ENCODE measurements around the gene CALN1. TPM values are rescaled to one million over a fixed set of nuclear protein-coding genes. Genes with fewer than 3 reads are reported as not detected.

CALN1 gene
- polyA plus RNA-seq, 4 donors = under 0.01 to 0.07 (median 0.06) TPM; not detected in 1

GRCh38 chr7:72334066-72334465 lies 78.1 kb downstream of the CALN1 start:
- peaks cover 0 to 5% of the 10 kb centered on the region in 2 donors for H3K9me3 ChIP-seq (ENCODE audit: control insufficient read depth in 2 of 2, insufficient read depth in 1 of 2, low read depth in 1 of 2, low read length in 1 of 2)
- no peak overlapping the region for H3K27ac ChIP-seq (ENCODE audit: low read depth in 1 of 3, low read length in 2 of 3)
- H3K27me3 ChIP-seq (ENCODE audit: control insufficient read depth in 3 of 3, insufficient read depth in 3 of 3, low read length in 3 of 3) = peaks cover 6 to 36% (median 18%) of the 10 kb centered on the region in 3 donors
- H3K36me3 ChIP-seq (ENCODE audit: control insufficient read depth in 3 of 3, insufficient read depth in 2 of 3, low read depth in 1 of 3, low read length in 3 of 3) = no peaks in the 10 kb centered on the region
- H3K4me1 ChIP-seq (ENCODE audit: control insufficient read depth in 3 of 3, insufficient read depth in 2 of 3, low read depth in 1 of 3, low read length in 2 of 3) = no peaks in the 10 kb centered on the region
- no peak for DNase-seq
- no peak for FAIRE-seq
- H3K4me3 ChIP-seq (ENCODE audit: low read depth in 1 of 3, low read length in 3 of 3) = no peak overlapping the region
- 33 to 40% (median 39%) methylated on average over 6 of the region's 6 CpGs for WGBS, 3 donors

GRCh38 chr7:72326811-72327210 lies 85.3 kb downstream of the CALN1 start:
- DNase-seq = no peak

DNA sequence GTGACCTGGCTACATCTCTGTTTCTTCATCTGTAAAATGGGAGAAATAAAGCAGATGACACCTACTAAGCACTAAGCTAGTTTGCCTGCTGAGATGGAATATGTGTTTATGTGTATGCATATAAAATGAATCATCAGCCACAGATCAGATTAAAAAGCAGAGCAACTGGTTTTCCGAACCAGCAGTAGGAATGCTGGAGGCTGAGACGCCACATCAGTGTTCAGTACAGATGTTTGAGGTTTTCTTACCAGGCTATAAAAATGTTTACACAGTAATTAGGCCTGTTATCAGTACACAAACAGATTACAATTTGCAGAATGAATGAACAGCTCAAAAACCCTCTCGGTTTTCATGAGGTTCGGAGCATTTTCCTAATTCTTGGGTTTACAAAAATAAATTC lies 85.8 kb downstream of the CALN1 start:
- no peak overlapping the region for H3K4me3 ChIP-seq (ENCODE audit: low read depth in 1 of 3, low read length in 3 of 3)
- FAIRE-seq (no peak), DNase-seq (no peak)
- 26 to 56% (median 37%) methylated on average over 4 of the region's 4 CpGs for WGBS, 3 donors
- no peak overlapping the region for H3K27ac ChIP-seq (ENCODE audit: low read depth in 1 of 3, low read length in 2 of 3)
- H3K9me3 ChIP-seq (ENCODE audit: control insufficient read depth in 2 of 2, insufficient read depth in 1 of 2, low read depth in 1 of 2, low read length in 1 of 2) = no peaks in the 10 kb centered on the region
- H3K27me3 ChIP-seq (ENCODE audit: control insufficient read depth in 3 of 3, insufficient read depth in 3 of 3, low read length in 3 of 3) = no peaks in the 10 kb centered on the region
- H3K36me3 ChIP-seq (ENCODE audit: control insufficient read depth in 3 of 3, insufficient read depth in 2 of 3, low read depth in 1 of 3, low read length in 3 of 3) = no peaks in the 10 kb centered on the region
- H3K4me1 ChIP-seq (ENCODE audit: control insufficient read depth in 3 of 3, insufficient read depth in 2 of 3, low read depth in 1 of 3, low read length in 2 of 3) = no peaks in the 10 kb centered on the region

More at GRCh38 chr7:72326811-72327210, 85.3 kb downstream of the CALN1 start:
- no peaks in the 10 kb centered on the region for H3K4me1 ChIP-seq (ENCODE audit: control insufficient read depth in 3 of 3, insufficient read depth in 2 of 3, low read depth in 1 of 3, low read length in 2 of 3)
- H3K9me3 ChIP-seq (ENCODE audit: control insufficient read depth in 2 of 2, insufficient read depth in 1 of 2, low read depth in 1 of 2, low read length in 1 of 2) = no peaks in the 10 kb centered on the region
- no peaks in the 10 kb centered on the region for H3K36me3 ChIP-seq (ENCODE audit: control insufficient read depth in 3 of 3, insufficient read depth in 2 of 3, low read depth in 1 of 3, low read length in 3 of 3)
- no peak overlapping the region for H3K27ac ChIP-seq (ENCODE audit: low read depth in 1 of 3, low read length in 2 of 3)
- H3K4me3 ChIP-seq (ENCODE audit: low read depth in 1 of 3, low read length in 3 of 3) = no peak overlapping the region
- no peak for FAIRE-seq
- no peaks in the 10 kb centered on the region for H3K27me3 ChIP-seq (ENCODE audit: control insufficient read depth in 3 of 3, insufficient read depth in 3 of 3, low read length in 3 of 3)

DNA sequence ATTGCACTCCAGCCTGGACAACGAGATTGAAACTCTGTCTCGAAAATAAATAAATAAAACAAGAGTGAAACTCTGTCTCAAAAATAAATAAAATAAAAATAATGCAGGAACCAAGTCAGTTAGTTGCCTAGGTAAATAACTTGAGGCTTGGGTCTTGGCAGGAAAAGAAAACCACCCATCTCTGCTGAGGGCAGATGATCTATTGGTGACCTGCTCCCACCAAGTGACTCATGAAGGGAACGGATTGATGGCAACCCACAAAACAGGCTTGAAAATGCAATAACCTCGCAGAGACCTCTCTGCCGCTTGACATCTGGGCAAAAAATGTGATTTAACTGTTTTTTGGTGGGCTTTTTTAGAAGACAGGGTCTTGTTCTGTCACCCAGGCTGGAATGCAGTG lies 86.6 kb downstream of the CALN1 start:
- Histone ChIP-seq H3K27me3 (ENCODE audit: control insufficient read depth in 3 of 3, insufficient read depth in 3 of 3, low read length in 3 of 3) (no peaks in the 10 kb centered on the region), H3K36me3 (ENCODE audit: control insufficient read depth in 3 of 3, insufficient read depth in 2 of 3, low read depth in 1 of 3, low read length in 3 of 3) (no peaks in the 10 kb centered on the region), H3K4me3 (ENCODE audit: low read depth in 1 of 3, low read length in 3 of 3) (no peak overlapping the region), H3K4me1 (ENCODE audit: control insufficient read depth in 3 of 3, insufficient read depth in 2 of 3, low read depth in 1 of 3, low read length in 2 of 3) (no peaks in the 10 kb centered on the region), H3K9me3 (ENCODE audit: control insufficient read depth in 2 of 2, insufficient read depth in 1 of 2, low read depth in 1 of 2, low read length in 1 of 2) (no peaks in the 10 kb centered on the region), H3K27ac (ENCODE audit: low read depth in 1 of 3, low read length in 2 of 3) (no peak overlapping the region)
- DNase-seq (no peak), FAIRE-seq (no peak)
- 80 to 88% (median 81%) methylated on average over 5 of the region's 5 CpGs for WGBS, 3 donors

DNA sequence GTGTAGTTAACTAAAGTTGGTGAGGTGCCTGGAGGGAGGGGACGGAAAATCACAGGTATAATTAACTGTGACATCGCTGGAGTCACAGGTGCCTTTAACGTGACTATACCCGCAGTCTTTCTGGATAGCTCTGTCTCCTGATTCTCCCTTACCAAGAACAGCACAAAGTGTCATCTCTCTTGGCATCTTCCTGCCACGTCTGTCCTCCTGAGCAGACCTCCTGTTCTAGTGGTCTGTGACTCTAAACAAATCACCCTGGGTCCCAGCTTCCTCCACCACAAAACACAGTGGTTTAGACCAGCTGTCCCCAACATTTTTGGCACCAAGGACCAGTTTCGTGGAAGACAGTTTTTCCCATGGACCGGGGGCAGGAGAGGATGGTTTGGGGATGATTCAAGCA lies 90.5 kb downstream of the CALN1 start:
- no peak for DNase-seq
- FAIRE-seq = no peak

GRCh38 chr7:72321081-72321480 lies 91.1 kb downstream of the CALN1 start:
- no peak overlapping the region for H3K27ac ChIP-seq (ENCODE audit: low read depth in 1 of 3, low read length in 2 of 3)
- 82 to 90% (median 85%) methylated on average over 8 of the region's 8 CpGs for WGBS, 3 donors
- FAIRE-seq = no peak

More for the DNA sequence above, 90.5 kb downstream of the CALN1 start:
- WGBS, 3 donors = 74 to 78% (median 78%) methylated on average over 7 of the region's 7 CpGs
- Histone ChIP-seq H3K4me3 (ENCODE audit: low read depth in 1 of 3, low read length in 3 of 3) (no peak overlapping the region), H3K27ac (ENCODE audit: low read depth in 1 of 3, low read length in 2 of 3) (no peak overlapping the region), H3K36me3 (ENCODE audit: control insufficient read depth in 3 of 3, insufficient read depth in 2 of 3, low read depth in 1 of 3, low read length in 3 of 3) (no peaks in the 10 kb centered on the region), H3K27me3 (ENCODE audit: control insufficient read depth in 3 of 3, insufficient read depth in 3 of 3, low read length in 3 of 3) (no peaks in the 10 kb centered on the region), H3K9me3 (ENCODE audit: control insufficient read depth in 2 of 2, insufficient read depth in 1 of 2, low read depth in 1 of 2, low read length in 1 of 2) (no peaks in the 10 kb centered on the region), H3K4me1 (ENCODE audit: control insufficient read depth in 3 of 3, insufficient read depth in 2 of 3, low read depth in 1 of 3, low read length in 2 of 3) (no peaks in the 10 kb centered on the region)

GRCh38 chr7:72317341-72317740 lies 94.8 kb downstream of the CALN1 start:
- Histone ChIP-seq H3K27me3 (ENCODE audit: control insufficient read depth in 3 of 3, insufficient read depth in 3 of 3, low read length in 3 of 3) (no peaks in the 10 kb centered on the region), H3K27ac (ENCODE audit: low read depth in 1 of 3, low read length in 2 of 3) (no peak overlapping the region), H3K9me3 (ENCODE audit: control insufficient read depth in 2 of 2, insufficient read depth in 1 of 2, low read depth in 1 of 2, low read length in 1 of 2) (no peaks in the 10 kb centered on the region), H3K4me3 (ENCODE audit: low read depth in 1 of 3, low read length in 3 of 3) (no peak overlapping the region), H3K36me3 (ENCODE audit: control insufficient read depth in 3 of 3, insufficient read depth in 2 of 3, low read depth in 1 of 3, low read length in 3 of 3) (no peaks in the 10 kb centered on the region), H3K4me1 (ENCODE audit: control insufficient read depth in 3 of 3, insufficient read depth in 2 of 3, low read depth in 1 of 3, low read length in 2 of 3) (no peaks in the 10 kb centered on the region)
- WGBS, 3 donors = 38 to 47% (median 41%) methylated on average over 2 of the region's 2 CpGs
- DNase-seq = no peak
- FAIRE-seq = no peak

More at GRCh38 chr7:72321081-72321480, 91.1 kb downstream of the CALN1 start:
- Histone ChIP-seq H3K9me3 (ENCODE audit: control insufficient read depth in 2 of 2, insufficient read depth in 1 of 2, low read depth in 1 of 2, low read length in 1 of 2) (no peaks in the 10 kb centered on the region), H3K4me1 (ENCODE audit: control insufficient read depth in 3 of 3, insufficient read depth in 2 of 3, low read depth in 1 of 3, low read length in 2 of 3) (no peaks in the 10 kb centered on the region), H3K27me3 (ENCODE audit: control insufficient read depth in 3 of 3, insufficient read depth in 3 of 3, low read length in 3 of 3) (no peaks in the 10 kb centered on the region), H3K4me3 (ENCODE audit: low read depth in 1 of 3, low read length in 3 of 3) (no peak overlapping the region), H3K36me3 (ENCODE audit: control insufficient read depth in 3 of 3, insufficient read depth in 2 of 3, low read depth in 1 of 3, low read length in 3 of 3) (no peaks in the 10 kb centered on the region)
- DNase-seq = no peak

- 85 to 87% (median 86%) methylated on average over 6 of the region's 6 CpGs for WGBS, 3 donors
- DNase-seq (no peak), FAIRE-seq (no peak)
- no peaks in the 10 kb centered on the region for H3K9me3 ChIP-seq (ENCODE audit: control insufficient read depth in 2 of 2, insufficient read depth in 1 of 2, low read depth in 1 of 2, low read length in 1 of 2)
- no peaks in the 10 kb centered on the region for H3K4me1 ChIP-seq (ENCODE audit: control insufficient read depth in 3 of 3, insufficient read depth in 2 of 3, low read depth in 1 of 3, low read length in 2 of 3)
- no peak overlapping the region for H3K4me3 ChIP-seq (ENCODE audit: low read depth in 1 of 3, low read length in 3 of 3)
- H3K36me3 ChIP-seq (ENCODE audit: control insufficient read depth in 3 of 3, insufficient read depth in 2 of 3, low read depth in 1 of 3, low read length in 3 of 3) = no peaks in the 10 kb centered on the region
- no peak overlapping the region for H3K27ac ChIP-seq (ENCODE audit: low read depth in 1 of 3, low read length in 2 of 3)
- no peaks in the 10 kb centered on the region for H3K27me3 ChIP-seq (ENCODE audit: control insufficient read depth in 3 of 3, insufficient read depth in 3 of 3, low read length in 3 of 3)
Measured at GRCh38 chr7:72316148-72316547, 96.0 kb downstream of the CALN1 start.

GRCh38 chr7:72313906-72314305 lies 98.2 kb downstream of the CALN1 start:
- WGBS, 3 donors = 64 to 75% (median 68%) methylated on average over 5 of the region's 5 CpGs
- Histone ChIP-seq H3K4me1 (ENCODE audit: control insufficient read depth in 3 of 3, insufficient read depth in 2 of 3, low read depth in 1 of 3, low read length in 2 of 3) (no peaks in the 10 kb centered on the region), H3K27ac (ENCODE audit: low read depth in 1 of 3, low read length in 2 of 3) (no peak overlapping the region), H3K27me3 (ENCODE audit: control insufficient read depth in 3 of 3, insufficient read depth in 3 of 3, low read length in 3 of 3) (no peaks in the 10 kb centered on the region), H3K36me3 (ENCODE audit: control insufficient read depth in 3 of 3, insufficient read depth in 2 of 3, low read depth in 1 of 3, low read length in 3 of 3) (no peaks in the 10 kb centered on the region), H3K9me3 (ENCODE audit: control insufficient read depth in 2 of 2, insufficient read depth in 1 of 2, low read depth in 1 of 2, low read length in 1 of 2) (peaks cover 0 to 1% of the 10 kb centered on the region in 2 donors), H3K4me3 (ENCODE audit: low read depth in 1 of 3, low read length in 3 of 3) (no peak overlapping the region)
- DNase-seq (no peak), FAIRE-seq (no peak)
